Measurements from ENCODE around the gene JAKMIP1. TPM values are rescaled to one million over a fixed set of nuclear protein-coding genes. Genes with fewer than 3 reads are reported as not detected.

Gene JAKMIP1
- total RNA-seq, 3 donors from 2014 or later: 0.66 to 0.88 (median 0.80) TPM

GRCh38 chr4:6150046-6150735 lies 50.2 kb downstream of the JAKMIP1 start:
- Histone ChIP-seq H3K4me3 (no peak overlapping the region), H3K36me3 (no peaks in the 10 kb centered on the region), H3K9me3 (no peaks in the 10 kb centered on the region), H3K27me3 (no peaks in the 10 kb centered on the region), H3K27ac (no peak overlapping the region), H3K4me1 (no peaks in the 10 kb centered on the region)
- no peak for TF ChIP-seq CTCF (IDR thresholded peaks at IDR 0.05)
- no peak for TF ChIP-seq POLR2A (IDR thresholded peaks at IDR 0.05)
- TF ChIP-seq POLR2AphosphoS5 (IDR thresholded peaks at IDR 0.05): no peak
- DNase-seq (ENCODE audit: low spot score in 2 of 2): no peak
- intact Hi-C loops (cut with DNase I; ENCODE audit: low total_unique reads): no loop called here

DNA sequence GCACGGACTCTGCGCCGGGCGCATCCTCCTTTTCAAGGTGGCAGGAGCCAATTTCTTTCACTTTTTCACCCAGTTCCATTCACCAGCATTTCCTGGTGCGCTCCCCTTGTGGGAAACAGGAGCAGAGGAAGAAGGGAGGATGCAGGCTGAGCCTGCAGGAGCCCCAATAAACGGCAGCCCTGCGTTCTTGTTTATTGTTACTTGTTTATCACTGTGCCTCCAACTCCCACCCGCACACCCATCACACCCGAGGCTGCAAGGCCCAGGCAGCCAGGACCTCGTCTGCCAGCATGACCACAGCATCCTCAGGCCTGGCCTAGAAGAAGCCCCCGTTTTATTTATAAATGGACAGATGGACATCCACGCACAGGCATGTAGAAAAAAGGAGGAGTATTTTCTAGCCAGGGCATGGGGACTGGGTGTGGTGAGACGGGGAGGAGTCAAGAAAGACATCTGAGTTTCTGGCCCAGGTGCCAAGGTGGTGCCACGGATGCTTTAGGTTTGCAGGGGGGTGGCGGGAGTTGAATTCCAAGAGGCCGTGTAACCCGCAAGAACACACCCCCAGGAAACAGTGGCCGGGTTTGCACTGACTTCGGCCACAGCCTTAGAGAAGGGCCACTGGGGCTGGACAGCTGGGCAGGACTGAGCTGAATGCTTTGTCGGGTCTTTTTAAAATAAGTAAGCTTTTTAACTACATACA lies 51.7 kb downstream of the JAKMIP1 start:
- intact Hi-C loops (cut with DNase I; ENCODE audit: low total_unique reads): no loop called here
- TF ChIP-seq CTCF (IDR thresholded peaks at IDR 0.05) (no peak), POLR2A (IDR thresholded peaks at IDR 0.05) (no peak), POLR2AphosphoS5 (IDR thresholded peaks at IDR 0.05) (no peak)
- Histone ChIP-seq H3K27me3 (no peaks in the 10 kb centered on the region), H3K9me3 (peaks cover 0 to 11% of the 10 kb centered on the region in 2 donors), H3K36me3 (no peaks in the 10 kb centered on the region), H3K4me3 (no peak overlapping the region), H3K27ac (no peak overlapping the region), H3K4me1 (no peaks in the 10 kb centered on the region)
- no peak for DNase-seq (ENCODE audit: low spot score in 2 of 2)

GRCh38 chr4:6147441-6147840 lies 52.9 kb downstream of the JAKMIP1 start:
- no peak for DNase-seq (ENCODE audit: low spot score in 2 of 2)
- H3K36me3 ChIP-seq: no peaks in the 10 kb centered on the region
- intact Hi-C loops (cut with DNase I; ENCODE audit: low total_unique reads): no loop called here
- peaks cover 0 to 14% of the 10 kb centered on the region in 2 donors for H3K9me3 ChIP-seq
- H3K27ac ChIP-seq: no peak overlapping the region
- H3K27me3 ChIP-seq: no peaks in the 10 kb centered on the region
- no peak overlapping the region for H3K4me3 ChIP-seq
- H3K4me1 ChIP-seq: no peaks in the 10 kb centered on the region
- TF ChIP-seq POLR2AphosphoS5 (IDR thresholded peaks at IDR 0.05) (no peak), POLR2A (IDR thresholded peaks at IDR 0.05) (no peak), CTCF (IDR thresholded peaks at IDR 0.05) (no peak)

GRCh38 chr4:6143603-6144181 lies 56.7 kb downstream of the JAKMIP1 start:
- Histone ChIP-seq H3K9me3 (peaks cover 0 to 14% of the 10 kb centered on the region in 2 donors), H3K27ac (no peak overlapping the region), H3K4me3 (no peak overlapping the region), H3K27me3 (no peaks in the 10 kb centered on the region), H3K4me1 (no peaks in the 10 kb centered on the region), H3K36me3 (no peaks in the 10 kb centered on the region)
- intact Hi-C loops (cut with DNase I; ENCODE audit: low total_unique reads): no loop called here
- TF ChIP-seq POLR2A (IDR thresholded peaks at IDR 0.05): no peak
- TF ChIP-seq CTCF (IDR thresholded peaks at IDR 0.05): no peak
- no peak for TF ChIP-seq POLR2AphosphoS5 (IDR thresholded peaks at IDR 0.05)
- DNase-seq (ENCODE audit: low spot score in 2 of 2): no peak

Data from breast epithelium (tissue), 4 donors.